Measurements from ENCODE around the gene MAST3. TPM values are rescaled to one million over a fixed set of nuclear protein-coding genes. Genes with fewer than 3 reads are reported as not detected.

The MAST3 gene
- total RNA-seq, 1 donor from 2014 or later, result 13.4 TPM

GRCh38 chr19:18152442-18152816 is 54.9 kb downstream of the MAST3 start:
- DNase-seq (ENCODE audit: low read depth, low spot score), result peak; percentile 99
- Mint-ChIP-seq H3K4me1 (peaks cover 26% of the 10 kb centered on the region), H3K4me3 (peak overlapping the region; percentile 91), H3K9me3 (no peaks in the 10 kb centered on the region), H3K27me3 (ENCODE audit: low read depth) (no peaks in the 10 kb centered on the region), H3K27ac (ENCODE audit: unreplicated experiment) (peak overlapping the region; percentile 99), H3K36me3 (ENCODE audit: low read depth) (no peaks in the 10 kb centered on the region)
- peak; percentile 75 for TF ChIP-seq CTCF (conservative IDR thresholded peaks at IDR 0.05)

- Mint-ChIP-seq H3K9me3 (no peaks in the 10 kb centered on the region), H3K4me1 (peaks cover 31% of the 10 kb centered on the region), H3K27ac (ENCODE audit: unreplicated experiment) (peak within 1 kb of the TSS; percentile 99), H3K36me3 (ENCODE audit: low read depth) (no peaks in the 10 kb centered on the region), H3K4me3 (peak within 1 kb of the TSS; percentile 91), H3K27me3 (ENCODE audit: low read depth) (no peaks in the 10 kb centered on the region)
- peak; percentile 100 for DNase-seq (ENCODE audit: low read depth, low spot score)
- no peak for TF ChIP-seq CTCF (conservative IDR thresholded peaks at IDR 0.05)
Measured at GRCh38 chr19:18152817-18153555, 55.4 kb downstream of the MAST3 start, which contains the start of gene PIK3R2. Gene PIK3R2, plus strand, starts transcription at chr19:18153163. Its CDS starts 2,717 bp downstream, at chr19:18155880.

- Mint-ChIP-seq H3K27ac (ENCODE audit: unreplicated experiment) (no peak overlapping the region), H3K27me3 (ENCODE audit: low read depth) (no peaks in the 10 kb centered on the region), H3K4me3 (peak overlapping the region; percentile 91), H3K4me1 (peaks cover 33% of the 10 kb centered on the region), H3K9me3 (no peaks in the 10 kb centered on the region), H3K36me3 (ENCODE audit: low read depth) (no peaks in the 10 kb centered on the region)
- no peak for DNase-seq (ENCODE audit: low read depth, low spot score)
- no peak for TF ChIP-seq CTCF (conservative IDR thresholded peaks at IDR 0.05)
Measured at GRCh38 chr19:18153556-18154134, 56.1 kb downstream of the MAST3 start.

GRCh38 chr19:18155095-18156087 is 57.8 kb downstream of the MAST3 start:
- H3K4me1 Mint-ChIP-seq, result peaks cover 36% of the 10 kb centered on the region
- TF ChIP-seq CTCF (conservative IDR thresholded peaks at IDR 0.05), result no peak

GRCh38 chr19:18156268-18156667 is 58.7 kb downstream of the MAST3 start:
- no peak overlapping the region for H3K27ac Mint-ChIP-seq (ENCODE audit: unreplicated experiment)
- peaks cover 2% of the 10 kb centered on the region for H3K36me3 Mint-ChIP-seq (ENCODE audit: low read depth)
- H3K4me3 Mint-ChIP-seq, result peak overlapping the region; percentile 59
- H3K4me1 Mint-ChIP-seq, result peaks cover 37% of the 10 kb centered on the region
- no peaks in the 10 kb centered on the region for H3K9me3 Mint-ChIP-seq
- no peak for DNase-seq (ENCODE audit: low read depth, low spot score)
- no peak for TF ChIP-seq CTCF (conservative IDR thresholded peaks at IDR 0.05)
- H3K27me3 Mint-ChIP-seq (ENCODE audit: low read depth), result no peaks in the 10 kb centered on the region

More at GRCh38 chr19:18155095-18156087, 57.8 kb downstream of the MAST3 start:
- H3K4me3 Mint-ChIP-seq, result peak overlapping the region; percentile 91
- no peak overlapping the region for H3K27ac Mint-ChIP-seq (ENCODE audit: unreplicated experiment)
- H3K9me3 Mint-ChIP-seq, result no peaks in the 10 kb centered on the region
- no peaks in the 10 kb centered on the region for H3K27me3 Mint-ChIP-seq (ENCODE audit: low read depth)
- H3K36me3 Mint-ChIP-seq (ENCODE audit: low read depth), result peaks cover under 1% of the 10 kb centered on the region
- no peak for DNase-seq (ENCODE audit: low read depth, low spot score)
